RWPE1 (cell line): ENCODE data around the gene FRMD5.

Experiments used
- CTCF ChIA-PET: fragments of 350-600 bp; sonication (Branson Sonifier 250); formaldehyde crosslinking; extraction: SDS; loops from one replicate; lab custom pipeline; 2021; lab: Yijun Ruan, JAX
- POLR2A ChIA-PET: fragments of 400-600 bp; formaldehyde crosslinking; extraction: SDS; loops from one replicate; lab custom pipeline; 2020; ENCODE audit warnings: antibody characterized with exemption; ENCODE audit not compliant: low non-redundant PET; lab: Yijun Ruan, JAX
- DNase-seq: peaks from one replicate; pipeline ENCODE4 v3.0.0; 2012; ENCODE audit warnings: low spot score
- H3K27ac ChIP-seq: fragments of 450-650 bp; 2 replicates; pipeline ENCODE4 v1.5.1; 2017
- TF ChIP-seq, protein P1 (sequence below): fragments of 450-650 bp; conservative IDR thresholded peaks from 2 replicates; pipeline ENCODE4 v1.5.1; 2017; ENCODE audit warnings: low read depth, mild to moderate bottlenecking

The FRMD5 gene

DNA sequence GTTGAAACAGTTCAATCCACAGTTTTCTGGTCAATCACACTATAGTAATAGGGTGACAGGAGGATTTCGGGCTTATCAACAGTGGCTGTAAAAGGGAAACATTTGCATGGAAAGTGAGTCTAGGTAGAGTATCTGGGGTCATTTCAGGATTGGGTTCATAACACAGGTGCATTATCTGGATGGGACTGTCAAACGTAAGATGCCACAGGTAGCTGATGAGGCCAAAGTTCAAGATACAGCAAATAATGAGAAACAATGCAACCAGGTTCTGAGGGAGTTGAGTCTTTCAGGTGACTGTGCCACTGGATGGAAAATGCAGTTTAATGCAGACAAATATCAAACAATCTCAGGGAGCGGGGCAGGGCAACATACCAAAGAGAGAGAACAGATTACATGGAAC, 306.0 kb downstream of the FRMD5 start:
- TF ChIP-seq, protein P1, sequence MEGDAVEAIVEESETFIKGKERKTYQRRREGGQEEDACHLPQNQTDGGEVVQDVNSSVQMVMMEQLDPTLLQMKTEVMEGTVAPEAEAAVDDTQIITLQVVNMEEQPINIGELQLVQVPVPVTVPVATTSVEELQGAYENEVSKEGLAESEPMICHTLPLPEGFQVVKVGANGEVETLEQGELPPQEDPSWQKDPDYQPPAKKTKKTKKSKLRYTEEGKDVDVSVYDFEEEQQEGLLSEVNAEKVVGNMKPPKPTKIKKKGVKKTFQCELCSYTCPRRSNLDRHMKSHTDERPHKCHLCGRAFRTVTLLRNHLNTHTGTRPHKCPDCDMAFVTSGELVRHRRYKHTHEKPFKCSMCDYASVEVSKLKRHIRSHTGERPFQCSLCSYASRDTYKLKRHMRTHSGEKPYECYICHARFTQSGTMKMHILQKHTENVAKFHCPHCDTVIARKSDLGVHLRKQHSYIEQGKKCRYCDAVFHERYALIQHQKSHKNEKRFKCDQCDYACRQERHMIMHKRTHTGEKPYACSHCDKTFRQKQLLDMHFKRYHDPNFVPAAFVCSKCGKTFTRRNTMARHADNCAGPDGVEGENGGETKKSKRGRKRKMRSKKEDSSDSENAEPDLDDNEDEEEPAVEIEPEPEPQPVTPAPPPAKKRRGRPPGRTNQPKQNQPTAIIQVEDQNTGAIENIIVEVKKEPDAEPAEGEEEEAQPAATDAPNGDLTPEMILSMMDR: no peak
- no peak for DNase-seq
- H3K27ac ChIP-seq: no peak overlapping the region
- ChIA-PET POLR2A (no interaction called here), CTCF (no interaction called here)

DNA sequence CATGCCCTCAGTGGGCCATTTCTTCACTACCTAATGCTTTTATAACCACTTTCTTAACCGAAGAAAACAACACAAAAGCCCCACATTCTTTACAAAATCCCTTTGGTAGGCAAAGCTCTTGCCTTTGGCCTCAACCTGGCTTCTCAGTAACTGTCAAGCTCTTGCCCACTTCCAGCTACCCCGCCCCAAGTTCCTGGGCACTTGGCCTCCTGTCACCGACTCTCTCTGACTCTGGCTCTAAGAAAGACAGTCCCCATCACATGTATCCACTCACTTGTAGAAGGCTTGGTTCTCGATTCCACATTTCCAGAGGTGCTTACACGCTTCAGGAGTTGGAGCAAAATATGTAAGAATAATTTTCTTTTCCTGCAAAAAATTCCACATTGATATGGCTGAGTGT, 307.2 kb downstream of the FRMD5 start:
- ChIA-PET POLR2A (no interaction called here), CTCF (no interaction called here)
- no peak for DNase-seq
- H3K27ac ChIP-seq: no peak overlapping the region
- TF ChIP-seq, protein P1: no peak

DNA sequence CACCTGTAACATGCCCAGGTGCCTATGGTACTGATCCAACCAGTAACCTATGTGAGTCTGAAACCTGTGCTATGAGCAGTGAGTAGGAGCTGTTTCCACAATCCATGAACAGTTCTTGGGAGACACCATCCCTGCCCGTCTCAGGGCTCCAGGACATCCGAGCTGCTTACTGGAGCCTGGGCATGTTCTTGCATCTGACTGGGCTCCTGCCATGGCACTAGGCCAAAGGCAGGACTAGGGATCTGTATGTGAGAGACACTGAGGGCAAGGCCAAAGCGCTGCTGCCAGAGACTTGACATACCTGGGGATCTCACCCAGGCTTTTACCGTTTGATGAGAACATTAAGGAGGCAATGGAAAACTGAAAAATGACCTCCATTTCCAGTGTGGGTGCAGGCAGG, 308.5 kb downstream of the FRMD5 start:
- H3K27ac ChIP-seq: peak overlapping the region; percentile 15
- POLR2A ChIA-PET: no interaction called here
- CTCF ChIA-PET: no interaction called here
- DNase-seq: no peak
- TF ChIP-seq, protein P1: no peak

DNA sequence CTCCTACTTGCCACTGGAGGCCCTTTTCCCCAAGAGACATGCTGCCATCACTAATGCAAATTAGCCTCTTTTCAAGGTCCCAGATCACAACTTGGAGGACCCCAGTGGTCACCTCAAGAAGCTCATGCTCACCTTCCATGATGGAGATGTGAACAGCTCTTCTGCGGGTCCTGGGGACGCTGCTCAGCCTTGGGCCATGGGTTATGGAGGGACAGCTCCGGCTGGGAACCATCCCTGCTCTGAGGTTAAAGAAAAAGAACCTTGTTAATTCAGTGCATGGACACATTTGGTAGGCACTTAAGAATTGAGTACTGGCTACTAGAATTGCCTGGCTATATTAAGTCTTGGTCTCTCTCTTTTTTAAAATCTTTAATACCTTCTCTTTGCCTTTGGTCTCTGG, 311.5 kb downstream of the FRMD5 start:
- no peak for DNase-seq
- no peak overlapping the region for H3K27ac ChIP-seq
- TF ChIP-seq, protein P1: no peak
- CTCF ChIA-PET: no interaction called here
- POLR2A ChIA-PET: no interaction called here

DNA sequence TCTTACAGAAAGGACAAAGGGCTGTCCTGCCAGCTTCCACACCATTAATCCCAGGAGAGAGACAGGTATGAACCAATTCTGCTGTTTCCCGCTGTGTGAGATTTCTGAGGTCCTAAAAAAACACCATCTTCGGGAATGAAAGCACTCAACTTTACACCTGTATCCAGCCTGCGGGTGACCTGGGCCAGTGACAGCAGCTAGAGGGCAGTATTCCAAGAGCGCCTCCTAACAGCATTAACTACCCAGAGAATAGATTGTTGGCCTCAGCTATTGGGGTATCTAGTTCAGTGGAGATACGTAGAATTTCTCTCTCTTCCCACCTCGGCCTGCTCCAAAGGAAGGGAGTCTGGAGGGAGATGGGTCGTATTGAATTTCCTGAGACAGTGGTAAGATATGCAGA, 313.1 kb downstream of the FRMD5 start:
- POLR2A ChIA-PET: interaction anchor here (0.7 kb wide), 1 partner anchor 166 kb away, joined by 3 read pairs; no protein-coding TSS in a partner anchor
- H3K27ac ChIP-seq: no peak overlapping the region
- CTCF ChIA-PET: interaction anchor here (1.2 kb wide), 1 partner anchor 14 kb away, joined by 3 read pairs; no protein-coding TSS in a partner anchor
- DNase-seq: no peak
- TF ChIP-seq, protein P1: no peak; the same call in 1 of the 2 replicates

DNA sequence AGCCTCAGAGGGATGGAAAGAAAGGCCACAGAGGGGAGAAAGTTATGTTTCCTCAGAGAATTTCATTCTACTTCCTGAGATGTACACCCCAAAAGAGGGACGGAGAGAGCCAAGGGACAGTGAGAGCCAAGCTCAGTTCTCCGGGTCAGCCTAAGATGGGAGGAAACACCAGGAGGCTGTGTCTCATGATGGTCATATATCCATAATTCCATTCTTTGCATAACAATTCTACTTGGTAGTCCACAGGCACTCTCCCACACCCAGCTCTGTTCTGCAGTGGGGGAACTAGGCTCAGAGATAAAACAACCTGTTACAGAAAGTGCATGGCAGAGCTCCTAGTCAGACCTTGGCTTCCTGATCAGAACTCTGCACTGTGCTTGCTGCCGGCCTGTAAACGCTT, 313.8 kb downstream of the FRMD5 start:
- H3K27ac ChIP-seq: peak overlapping the region; percentile 30; the same call in 1 of the 2 replicates
- TF ChIP-seq, protein P1: no peak
- DNase-seq: no peak
- POLR2A ChIA-PET: no interaction called here
- CTCF ChIA-PET: interaction anchor here (0.6 to 1.2 kb wide), 2 partner anchors 13 to 282 kb away, joined by 3 read pairs; no protein-coding TSS in a partner anchor
